Measurements from ENCODE around the gene APH1B.
A peak's percentile ranks its signal among the peaks of the same experiment; 100 is the strongest.
"Not testable (repeated sequence)": the region's sequence is repeated elsewhere in the genome, so short reads cannot be mapped to it uniquely, and the experiment has no call there.

Gene APH1B

DNA sequence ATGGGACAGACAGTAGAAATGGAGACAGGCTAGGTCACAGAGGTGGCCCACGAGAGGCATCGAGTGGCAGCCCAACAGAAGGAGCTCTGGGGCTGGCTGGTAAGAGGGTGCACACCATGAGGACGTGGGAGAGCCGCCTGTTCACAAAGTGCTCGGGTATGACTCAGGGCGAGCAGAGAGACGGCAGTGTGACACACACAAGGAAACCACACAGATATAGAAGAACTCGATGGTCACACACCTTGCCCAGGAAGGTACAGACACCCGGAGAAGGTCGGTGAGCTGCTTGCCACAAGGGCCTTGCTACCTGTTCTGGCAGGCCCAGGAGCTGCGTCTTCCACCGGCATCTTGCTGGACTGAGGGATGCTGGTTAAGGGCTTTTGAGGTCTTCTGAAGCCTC is 54.1 kb downstream of the APH1B start:
- DNase-seq (ENCODE audit: low spot score) = no peak

- DNase-seq (ENCODE audit: low spot score) = no peak
Measured at GRCh38 chr15:63332367-63333124, 55.1 kb downstream of the APH1B start.

GRCh38 chr15:63334821-63335220 is 57.4 kb downstream of the APH1B start:
- DNase-seq (ENCODE audit: low spot score) = no peak

DNA sequence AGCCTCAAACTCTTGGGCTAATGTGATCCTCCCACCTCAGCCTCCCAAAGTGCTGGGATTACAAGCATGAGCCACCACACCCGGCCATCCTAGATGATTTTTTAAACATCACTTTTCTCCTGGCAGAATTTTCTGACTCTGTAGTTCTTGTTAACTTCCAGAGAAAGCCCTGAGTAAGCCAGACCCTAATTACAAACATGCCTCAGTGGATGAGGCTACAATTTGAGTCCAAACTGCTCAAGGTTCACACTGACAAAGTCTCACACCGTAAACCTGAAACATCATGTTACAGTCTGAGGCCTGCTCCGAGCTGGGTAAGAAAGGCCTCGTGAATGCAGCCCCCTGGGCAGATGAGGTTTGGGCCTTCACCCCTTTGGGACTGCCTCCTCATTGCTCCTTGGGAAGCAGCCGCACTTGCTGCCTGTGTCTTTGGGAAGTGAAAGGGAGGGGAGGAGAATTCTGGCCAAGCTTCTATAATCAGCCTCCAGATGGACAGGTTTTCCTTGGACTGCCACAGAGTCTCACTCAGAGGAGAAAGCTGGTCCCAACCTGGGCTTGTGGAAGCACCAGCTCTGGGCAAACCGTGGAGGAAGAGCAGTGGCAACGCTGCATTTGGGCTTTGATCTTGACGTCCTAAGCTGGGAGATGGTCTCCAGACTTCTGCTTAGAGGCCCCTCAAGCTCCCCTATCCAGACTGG is 58.3 kb downstream of the APH1B start:
- DNase-seq (ENCODE audit: low spot score) = no peak

DNA sequence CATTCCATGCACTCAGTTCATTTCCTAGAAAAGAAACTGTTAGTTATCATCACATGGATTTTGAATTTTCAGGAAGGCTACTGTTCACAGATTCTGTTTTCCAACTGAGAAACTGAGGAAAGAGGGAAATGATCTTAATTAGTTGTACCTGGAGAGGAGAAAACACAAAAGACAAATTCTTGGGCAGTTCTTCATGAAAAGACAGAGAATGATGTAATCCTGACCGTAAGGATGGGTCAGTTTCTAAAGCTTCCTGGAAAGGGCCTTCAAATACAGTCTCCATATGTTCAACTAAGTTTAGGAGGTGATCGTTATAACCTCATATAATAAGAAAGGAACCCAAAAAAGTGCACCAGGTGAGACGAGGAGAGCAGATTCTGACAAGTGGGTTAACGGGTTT is 59.6 kb downstream of the APH1B start:
- DNase-seq (ENCODE audit: low spot score) = no peak

DNA sequence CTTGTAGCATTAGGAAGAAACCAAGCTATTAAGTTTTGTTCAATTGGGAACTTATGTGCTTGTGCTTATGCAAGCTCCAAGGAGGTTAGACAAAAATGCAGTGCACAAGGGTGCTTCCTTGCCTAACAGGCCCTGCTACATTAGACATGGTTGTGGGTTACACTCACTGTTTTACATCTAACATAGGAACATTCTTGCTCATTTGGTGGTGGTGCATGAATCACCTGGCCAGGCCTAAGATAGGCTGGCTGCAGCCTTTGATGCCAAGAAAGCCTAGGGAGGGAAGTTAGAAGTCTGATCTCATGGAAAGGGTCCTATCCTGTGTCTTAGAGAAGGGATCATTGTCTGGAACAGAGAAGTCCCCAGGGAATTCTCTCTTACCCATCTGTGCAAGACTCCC is 60.8 kb downstream of the APH1B start:
- DNase-seq (ENCODE audit: low spot score) = no peak

DNA sequence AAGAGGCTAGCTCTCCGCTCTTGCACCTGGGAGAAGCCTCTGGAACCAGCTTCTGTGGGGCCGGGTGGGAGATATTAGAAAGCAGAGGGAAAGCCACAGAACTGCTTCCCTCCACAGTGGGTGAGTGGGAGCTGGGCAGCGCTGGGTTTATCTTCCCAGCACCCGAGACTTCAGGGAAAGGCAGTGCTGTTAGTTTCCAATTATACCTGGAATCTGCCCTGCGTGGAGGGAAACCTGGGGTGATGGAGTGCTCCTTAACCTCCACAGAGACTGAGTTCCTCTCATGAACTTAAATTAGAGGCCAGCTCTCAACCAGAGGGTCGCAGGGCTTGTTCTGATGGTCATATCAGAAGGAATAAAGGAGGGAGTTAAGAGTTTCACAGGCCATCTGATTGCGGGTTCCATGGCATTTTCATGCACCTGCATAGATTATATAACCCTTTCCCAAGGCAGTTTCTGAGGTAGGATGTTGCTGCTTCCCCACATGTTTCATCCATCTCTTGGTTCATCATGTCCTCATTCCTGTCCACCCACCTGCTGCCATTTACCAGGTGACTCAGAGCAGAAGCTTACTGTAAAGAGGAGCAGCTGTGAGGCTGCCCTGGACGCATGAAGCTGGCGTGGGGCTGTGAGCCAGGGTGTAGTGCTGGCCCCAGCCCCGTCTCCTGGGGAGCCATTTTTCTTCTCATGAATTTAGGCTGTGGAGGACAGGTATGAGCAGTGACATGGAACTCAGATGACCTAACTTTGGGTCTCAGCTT is 61.8 kb downstream of the APH1B start:
- no peak for DNase-seq (ENCODE audit: low spot score)

GRCh38 chr15:63339836-63340235 is 62.4 kb downstream of the APH1B start:
- no peak for DNase-seq (ENCODE audit: low spot score)

DNA sequence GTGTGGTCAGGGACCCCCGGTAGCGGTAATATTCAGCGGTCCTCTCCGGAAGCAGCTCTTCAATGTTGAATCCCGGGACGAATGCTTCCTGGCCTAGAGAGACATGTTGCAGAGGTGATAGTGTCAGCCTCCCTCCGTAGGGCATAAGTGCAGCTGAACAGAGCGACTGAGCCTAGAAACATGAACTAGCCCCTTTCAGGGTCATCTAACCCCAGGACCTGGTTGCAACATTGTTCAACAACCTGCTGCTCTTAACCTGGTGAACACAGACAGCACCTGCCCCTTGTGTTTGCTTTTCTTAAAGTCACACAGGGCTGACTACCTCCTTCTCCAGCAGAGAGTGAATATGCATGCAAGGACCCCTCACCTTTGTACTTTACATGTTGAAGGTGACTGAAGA is 62.9 kb downstream of the APH1B start:
- DNase-seq (ENCODE audit: low spot score) = no peak

GRCh38 chr15:63340878-63341277 is 63.5 kb downstream of the APH1B start:
- DNase-seq (ENCODE audit: low spot score) = no peak

DNA sequence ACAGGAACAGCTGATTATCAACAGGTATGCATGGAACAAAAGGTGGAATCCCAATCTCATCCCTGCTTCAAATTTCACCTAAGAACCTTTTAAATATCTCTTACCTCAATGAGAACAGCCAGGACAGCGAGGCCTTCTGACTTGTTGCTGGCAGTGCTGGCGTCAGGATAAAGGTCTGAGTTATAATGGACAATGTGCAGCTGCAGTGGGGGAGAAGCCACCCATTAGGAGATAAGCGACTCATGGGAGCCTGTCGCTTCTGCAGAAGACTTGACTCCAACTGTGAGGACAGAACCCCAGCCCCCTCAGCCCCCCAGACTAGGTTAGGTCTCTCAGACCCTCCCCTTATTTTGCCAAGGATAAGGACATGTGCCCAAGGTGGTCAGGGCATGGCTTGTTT is 64.5 kb downstream of the APH1B start:
- no peak for DNase-seq (ENCODE audit: low spot score)

DNA sequence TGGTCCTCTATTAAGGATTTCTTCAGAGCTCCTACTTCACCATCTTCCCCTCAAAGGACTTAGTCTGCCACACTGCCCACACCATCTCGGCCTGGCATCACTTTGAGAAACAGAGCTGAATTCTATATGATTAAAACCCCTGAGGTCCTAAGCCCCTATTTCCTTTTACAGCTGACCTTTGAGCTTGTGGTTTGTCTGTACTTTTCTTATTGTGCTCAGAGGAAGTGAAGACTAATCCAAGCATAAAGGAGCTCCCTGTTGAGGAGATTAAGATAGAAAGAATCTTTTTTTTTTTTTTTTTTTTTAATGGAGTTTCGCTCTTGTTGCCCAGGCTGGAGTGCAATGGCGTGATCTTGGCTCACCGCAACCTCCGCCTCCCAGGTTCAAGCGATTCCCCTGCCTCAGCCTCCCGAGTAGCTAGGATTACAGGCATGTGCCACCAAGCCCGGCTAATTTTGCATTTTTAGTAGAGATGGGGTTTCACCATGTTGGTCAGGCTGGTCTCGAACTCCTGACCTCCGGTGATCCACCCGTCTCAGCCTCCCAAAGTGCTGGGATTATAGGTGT is 65.7 kb downstream of the APH1B start:
- DNase-seq (ENCODE audit: low spot score) = not testable (repeated sequence)

GRCh38 chr15:63344731-63345390 is 67.5 kb downstream of the APH1B start:
- no peak for DNase-seq (ENCODE audit: low spot score)

GRCh38 chr15:63345391-63345752 is 68.0 kb downstream of the APH1B start:
- DNase-seq (ENCODE audit: low spot score) = no peak

DNA sequence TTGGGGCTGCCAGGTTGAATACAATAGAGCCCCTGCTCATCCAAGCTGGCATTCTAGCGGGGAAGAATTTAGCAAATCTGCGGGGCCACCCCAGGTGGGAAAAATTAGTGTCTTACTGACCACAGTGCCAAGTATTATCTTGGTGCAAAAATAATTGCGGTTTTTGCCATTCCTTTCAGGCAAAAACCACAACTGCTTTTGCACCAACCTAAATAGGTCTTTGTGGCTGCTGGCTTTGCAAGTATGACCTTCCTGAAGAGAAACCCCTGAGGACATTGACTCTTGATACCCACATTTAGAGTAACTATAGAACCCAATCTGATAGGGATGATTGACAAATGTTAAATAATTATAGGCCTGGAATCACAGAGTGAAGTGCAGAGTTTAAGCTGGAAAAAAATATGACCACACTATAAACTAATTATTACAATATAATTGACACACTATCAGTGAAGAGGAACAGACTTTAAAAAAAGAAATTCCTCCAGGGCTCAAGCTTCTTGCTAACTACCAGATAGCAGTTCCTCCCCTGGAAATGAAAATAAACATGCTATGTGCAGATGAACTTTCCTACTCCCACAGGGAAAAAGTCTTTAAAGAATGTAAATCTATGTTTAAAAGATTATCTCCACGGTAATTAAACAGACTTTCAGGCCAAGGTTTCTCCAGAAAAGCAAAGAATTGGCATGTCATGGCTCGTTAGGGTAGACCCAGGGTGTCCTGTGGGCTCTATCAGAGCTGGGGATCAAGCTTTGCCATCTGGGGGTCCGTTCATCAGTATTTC is 69.9 kb downstream of the APH1B start:
- no peak for DNase-seq (ENCODE audit: low spot score)

GRCh38 chr15:63348392-63348791 is 71.0 kb downstream of the APH1B start:
- peak; percentile 70 for DNase-seq (ENCODE audit: low spot score)

GRCh38 chr15:63349156-63349555 is 71.8 kb downstream of the APH1B start:
- no peak for DNase-seq (ENCODE audit: low spot score)

DNA sequence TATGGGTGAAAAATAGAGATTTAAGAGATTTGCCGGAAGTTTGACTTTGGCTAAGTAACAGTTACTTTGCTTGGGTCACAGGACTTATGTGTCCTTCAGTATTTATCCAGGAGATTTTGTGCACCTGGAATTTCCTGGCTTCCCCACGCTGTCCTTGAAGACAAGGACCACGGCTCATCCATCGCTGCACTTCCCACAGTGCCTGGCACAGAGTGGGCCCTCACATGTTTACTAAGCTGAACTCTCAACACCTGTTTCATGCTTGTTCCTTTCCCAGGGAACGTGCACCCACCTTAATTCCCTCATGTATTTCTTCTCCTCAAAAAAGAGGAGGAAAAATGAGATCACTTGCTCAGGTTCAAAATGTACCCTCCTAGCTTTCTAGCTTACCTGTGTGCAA is 72.2 kb downstream of the APH1B start:
- DNase-seq (ENCODE audit: low spot score) = no peak

DNA sequence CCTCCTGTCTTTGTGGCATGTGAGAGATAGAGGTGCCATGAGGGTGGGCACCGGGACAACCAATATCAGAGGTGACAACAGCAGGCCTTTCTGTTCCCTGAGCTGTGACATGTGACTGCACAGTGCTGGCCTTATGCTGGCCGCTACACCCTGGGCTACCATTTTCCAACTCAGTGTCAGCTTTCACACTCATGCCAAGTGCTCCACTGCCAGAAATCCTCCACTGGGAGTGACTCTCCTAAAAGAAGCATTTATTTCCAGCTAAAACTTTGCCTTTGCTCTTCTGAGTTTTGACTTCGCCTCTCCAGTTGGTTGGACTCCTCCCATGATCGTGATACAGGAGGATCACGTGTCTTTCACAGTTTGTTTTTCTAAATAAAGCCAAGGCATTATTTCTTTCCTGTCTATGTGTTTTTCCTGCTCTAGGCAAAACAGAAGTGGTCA is 72.8 kb downstream of the APH1B start:
- peak; percentile 29 for DNase-seq (ENCODE audit: low spot score)

DNA sequence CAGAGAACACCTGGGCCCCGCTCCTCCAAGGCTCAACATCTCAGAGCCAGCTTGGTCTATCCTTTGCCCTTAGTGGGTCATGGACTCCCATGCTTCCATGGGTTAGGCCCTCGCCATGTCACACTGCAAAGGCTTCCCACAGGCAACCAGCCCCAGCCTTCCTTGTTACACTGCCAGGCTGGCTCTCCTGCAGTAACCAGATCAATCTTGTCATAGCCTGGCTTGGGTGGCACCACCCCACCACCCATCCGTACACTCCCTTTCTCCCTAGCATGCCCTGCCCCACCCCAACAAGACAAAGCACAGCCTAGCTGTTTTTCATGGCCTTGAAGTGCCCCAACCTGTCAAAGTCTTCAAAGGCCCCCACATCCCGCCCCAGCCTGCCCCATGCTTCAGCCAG is 73.8 kb downstream of the APH1B start:
- DNase-seq (ENCODE audit: low spot score) = no peak

DNA sequence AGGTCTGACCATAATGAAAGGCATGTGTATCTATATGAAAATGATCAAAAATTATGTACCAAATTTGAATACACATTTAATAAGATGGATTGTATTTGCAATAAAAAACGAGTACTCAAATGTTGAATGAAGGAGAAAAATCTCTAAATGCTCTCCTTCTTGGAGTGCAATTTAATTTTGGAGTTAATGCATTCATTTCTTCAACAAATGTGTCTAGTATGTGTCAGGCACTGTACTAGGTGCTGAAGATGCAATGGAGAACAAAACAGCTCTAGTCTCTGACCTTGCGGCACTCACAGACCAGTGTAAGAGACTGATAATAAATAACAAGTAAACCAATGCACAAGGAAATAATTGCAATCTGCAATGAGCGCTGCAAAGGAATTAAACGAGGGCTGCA is 75.4 kb downstream of the APH1B start:
- DNase-seq (ENCODE audit: low spot score) = no peak
